OCI-LY3 (cell line): Measurements from ENCODE around the gene RNF14.

ENCODE experiments used
- EZH2phosphoT487 ChIP-seq: fragments of 200-600 bp; shearing (Covaris generic); IDR thresholded peaks from 2 replicates; pipeline ENCODE4 v1.6.1; 2018; ENCODE audit warnings: antibody characterized with exemption, mixed run types, low read depth
- TF ChIP-seq, protein P1 (sequence below): fragments of 200-600, 300-600 bp; sonication (generic); IDR thresholded peaks from 2 replicates; pipeline ENCODE4 v1.5.1; 2014; ENCODE audit warnings: antibody characterized with exemption, low read length, low read depth

DNA sequence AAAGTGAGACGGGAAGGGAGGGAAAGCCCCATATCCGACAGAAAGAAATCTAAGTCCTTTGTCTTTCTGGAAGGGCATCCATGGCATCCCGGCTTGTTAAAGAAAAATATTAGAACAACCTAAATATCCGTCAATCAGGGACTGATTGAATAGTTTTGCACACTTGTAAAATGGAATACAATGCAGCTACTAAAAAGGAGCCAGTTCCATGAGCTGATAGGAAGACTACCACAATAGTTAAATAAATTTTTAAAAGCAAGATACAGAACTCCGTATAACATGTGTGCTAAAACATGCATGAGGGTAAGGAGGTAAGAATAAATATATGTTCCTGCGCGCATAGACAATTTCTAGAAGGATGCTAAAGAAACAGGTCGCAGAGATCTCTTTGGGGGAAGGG, 56.7 kb downstream of the RNF14 start:
- TF ChIP-seq, protein P1, sequence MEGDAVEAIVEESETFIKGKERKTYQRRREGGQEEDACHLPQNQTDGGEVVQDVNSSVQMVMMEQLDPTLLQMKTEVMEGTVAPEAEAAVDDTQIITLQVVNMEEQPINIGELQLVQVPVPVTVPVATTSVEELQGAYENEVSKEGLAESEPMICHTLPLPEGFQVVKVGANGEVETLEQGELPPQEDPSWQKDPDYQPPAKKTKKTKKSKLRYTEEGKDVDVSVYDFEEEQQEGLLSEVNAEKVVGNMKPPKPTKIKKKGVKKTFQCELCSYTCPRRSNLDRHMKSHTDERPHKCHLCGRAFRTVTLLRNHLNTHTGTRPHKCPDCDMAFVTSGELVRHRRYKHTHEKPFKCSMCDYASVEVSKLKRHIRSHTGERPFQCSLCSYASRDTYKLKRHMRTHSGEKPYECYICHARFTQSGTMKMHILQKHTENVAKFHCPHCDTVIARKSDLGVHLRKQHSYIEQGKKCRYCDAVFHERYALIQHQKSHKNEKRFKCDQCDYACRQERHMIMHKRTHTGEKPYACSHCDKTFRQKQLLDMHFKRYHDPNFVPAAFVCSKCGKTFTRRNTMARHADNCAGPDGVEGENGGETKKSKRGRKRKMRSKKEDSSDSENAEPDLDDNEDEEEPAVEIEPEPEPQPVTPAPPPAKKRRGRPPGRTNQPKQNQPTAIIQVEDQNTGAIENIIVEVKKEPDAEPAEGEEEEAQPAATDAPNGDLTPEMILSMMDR: no peak
- no peak for TF ChIP-seq EZH2phosphoT487
